GM18867 (cell line): Measurements from ENCODE around the gene ZMYM2.
"Not testable (repeated sequence)": the region's sequence is repeated elsewhere in the genome, so short reads cannot be mapped to it uniquely, and the experiment has no call there.

Experiments
- ATAC-seq: cut with Tn5 transposase; IDR thresholded peaks from one replicate; pipeline ENCODE4 v1.9.1; 2021; ENCODE audit warnings: mild to moderate bottlenecking, moderate library complexity; ENCODE audit not compliant: unreplicated experiment

ZMYM2 gene

DNA sequence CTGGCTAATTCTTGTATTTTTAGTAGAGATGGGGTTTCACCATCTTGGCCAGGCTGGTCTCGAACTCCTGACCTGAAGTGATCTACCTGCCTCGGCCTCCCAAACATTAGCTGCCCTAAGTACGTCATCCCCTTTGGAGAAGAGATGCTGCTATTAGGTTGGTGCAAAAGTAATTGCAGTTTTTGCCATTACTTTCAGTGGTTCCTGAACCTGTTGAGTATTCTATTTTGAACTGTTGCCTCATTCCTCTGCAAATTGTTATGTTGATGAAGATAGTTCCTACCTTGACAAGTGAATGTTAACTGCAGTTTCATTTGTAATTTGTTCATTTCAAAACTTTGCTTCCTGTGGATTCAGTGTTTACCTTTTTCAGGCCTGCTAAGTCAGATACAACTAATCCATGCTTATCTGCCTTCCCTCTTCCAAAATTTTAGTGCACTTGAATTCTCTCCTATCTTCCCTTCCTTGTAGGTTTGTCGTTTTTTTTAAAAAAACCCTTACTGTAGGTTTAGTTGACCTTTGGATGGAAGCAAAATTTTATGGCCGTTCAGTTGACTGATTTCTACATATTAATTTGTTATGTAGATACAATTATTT, 24.0 kb downstream of the ZMYM2 start:
- ATAC-seq: no peak

DNA sequence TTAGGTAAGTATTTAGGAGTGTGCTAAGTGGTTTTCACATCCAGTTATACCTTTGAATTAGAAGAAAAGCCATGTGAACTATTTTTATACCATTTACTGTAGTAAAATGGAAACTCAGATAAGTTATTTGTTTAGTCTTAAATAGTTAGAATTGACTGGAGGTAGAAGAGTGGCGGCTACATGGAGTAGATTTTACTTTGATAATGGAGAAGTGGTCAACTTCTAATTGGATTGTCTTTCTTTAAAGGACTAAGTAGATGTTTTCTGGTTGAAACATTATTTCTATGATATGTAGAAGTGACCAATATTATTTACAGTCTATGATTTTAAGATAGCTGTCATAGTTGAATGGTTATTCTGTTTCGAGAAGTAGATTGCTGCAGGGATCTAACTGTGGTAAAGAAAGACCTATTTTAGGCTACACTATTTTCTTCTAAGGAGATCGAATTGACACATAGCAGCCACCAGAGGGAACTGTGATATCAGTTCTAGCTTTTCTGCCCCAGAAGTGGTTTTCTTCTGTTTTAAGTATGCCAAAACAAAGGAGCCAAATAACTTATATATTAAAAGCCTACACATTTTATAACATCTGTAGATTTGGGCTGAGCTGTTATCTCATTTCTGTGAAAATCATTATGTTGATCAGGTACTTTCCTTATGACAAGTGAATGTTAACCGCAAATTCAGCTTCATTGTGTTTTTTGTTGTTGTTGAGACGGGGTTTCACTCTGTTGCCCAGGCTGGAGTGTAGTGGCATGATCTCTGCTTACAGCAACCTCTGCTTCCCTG, 26.1 kb downstream of the ZMYM2 start:
- peak; percentile 69 for ATAC-seq

DNA sequence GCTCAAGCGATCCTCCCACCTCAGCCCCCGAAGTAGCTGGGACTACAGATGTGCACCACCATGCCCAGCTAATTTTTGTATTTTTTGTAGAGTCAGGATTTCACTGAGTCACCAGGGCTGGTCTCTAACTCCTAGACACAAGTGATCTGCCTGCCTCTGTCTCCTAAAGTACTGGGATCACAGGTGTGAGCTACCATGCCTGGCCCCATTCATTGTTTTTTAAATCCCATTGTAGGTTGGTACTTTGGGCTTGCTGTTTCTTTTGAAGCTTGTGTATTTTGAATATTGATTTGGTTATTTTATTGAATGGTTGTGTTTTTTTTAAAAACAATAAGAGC, 26.7 kb downstream of the ZMYM2 start:
- no peak for ATAC-seq

DNA sequence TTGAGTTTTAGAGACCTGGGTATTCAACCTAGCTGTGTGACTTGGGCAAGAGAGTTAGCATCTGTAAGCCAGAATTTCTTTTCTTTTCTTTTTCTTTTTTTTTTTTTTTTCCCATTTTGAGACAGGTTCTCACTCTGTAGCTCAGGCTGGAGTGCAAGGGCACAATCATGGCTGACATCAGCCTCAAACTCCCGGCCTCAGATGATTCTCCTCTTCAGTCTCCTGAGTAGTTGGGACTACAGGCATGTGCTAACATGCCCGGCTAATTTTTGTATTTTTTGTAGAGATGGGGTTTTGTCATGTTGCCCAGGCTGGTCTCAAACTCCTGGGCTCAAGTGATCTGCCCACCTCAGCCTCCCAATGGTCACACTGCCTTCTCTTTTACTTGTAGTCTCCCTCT, 33.0 kb downstream of the ZMYM2 start:
- ATAC-seq: no peak

DNA sequence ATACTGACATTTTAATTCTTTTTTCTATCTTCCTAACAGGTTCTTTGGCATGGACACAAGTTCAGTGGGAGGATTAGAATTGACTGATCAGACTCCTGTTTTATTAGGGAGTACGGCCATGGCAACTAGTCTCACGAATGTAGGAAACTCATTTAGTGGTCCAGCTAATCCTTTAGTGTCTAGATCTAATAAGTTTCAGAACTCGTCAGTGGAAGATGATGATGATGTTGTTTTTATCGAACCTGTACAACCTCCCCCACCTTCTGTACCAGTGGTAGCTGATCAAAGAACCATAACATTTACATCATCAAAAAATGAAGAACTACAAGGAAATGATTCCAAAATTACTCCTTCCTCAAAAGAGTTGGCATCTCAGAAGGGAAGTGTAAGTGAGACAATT, 34.5 kb downstream of the ZMYM2 start:
- ATAC-seq: no peak

DNA sequence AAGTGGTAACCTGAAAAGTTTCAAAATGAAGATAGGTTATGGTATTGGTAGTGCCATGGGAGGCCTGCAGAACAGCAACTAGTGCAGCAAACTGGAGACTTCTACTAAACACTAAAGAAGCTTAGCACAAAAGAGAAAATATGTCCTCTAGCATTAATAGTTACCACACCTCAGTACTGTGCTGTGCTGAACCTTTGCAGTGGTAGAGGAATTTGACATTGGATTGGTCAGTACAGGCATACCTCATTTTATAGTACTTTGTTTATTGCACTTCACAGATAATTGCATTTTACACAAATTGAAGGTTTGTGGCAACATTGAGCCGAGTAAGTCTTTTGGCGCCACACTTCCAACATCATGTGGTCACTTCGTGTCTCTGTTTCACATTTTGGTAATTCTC, 40.4 kb downstream of the ZMYM2 start:
- ATAC-seq: no peak

DNA sequence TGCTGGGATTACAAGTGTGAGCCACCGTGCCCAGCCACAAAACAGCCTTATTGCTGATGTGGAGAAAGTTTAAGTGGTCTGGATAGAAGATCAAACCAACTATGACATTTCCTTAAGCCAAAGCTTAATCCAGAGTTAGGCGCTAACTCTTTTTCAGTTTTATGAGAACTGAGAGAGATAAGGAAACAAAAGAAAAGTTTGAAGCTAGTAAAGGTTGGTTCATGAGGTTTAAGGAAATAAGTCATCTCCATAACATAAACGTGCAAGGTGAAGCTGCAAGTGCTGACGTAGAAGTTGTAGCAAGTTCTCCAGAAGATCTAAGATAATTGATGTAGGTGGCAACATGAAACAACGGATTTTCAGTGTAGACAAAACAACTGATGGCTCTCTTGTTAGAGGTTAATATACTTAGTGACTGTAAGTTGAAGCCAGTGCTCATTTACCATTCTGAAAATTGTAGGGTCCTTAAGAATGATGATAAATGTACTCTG, 41.6 kb downstream of the ZMYM2 start:
- no peak for ATAC-seq

DNA sequence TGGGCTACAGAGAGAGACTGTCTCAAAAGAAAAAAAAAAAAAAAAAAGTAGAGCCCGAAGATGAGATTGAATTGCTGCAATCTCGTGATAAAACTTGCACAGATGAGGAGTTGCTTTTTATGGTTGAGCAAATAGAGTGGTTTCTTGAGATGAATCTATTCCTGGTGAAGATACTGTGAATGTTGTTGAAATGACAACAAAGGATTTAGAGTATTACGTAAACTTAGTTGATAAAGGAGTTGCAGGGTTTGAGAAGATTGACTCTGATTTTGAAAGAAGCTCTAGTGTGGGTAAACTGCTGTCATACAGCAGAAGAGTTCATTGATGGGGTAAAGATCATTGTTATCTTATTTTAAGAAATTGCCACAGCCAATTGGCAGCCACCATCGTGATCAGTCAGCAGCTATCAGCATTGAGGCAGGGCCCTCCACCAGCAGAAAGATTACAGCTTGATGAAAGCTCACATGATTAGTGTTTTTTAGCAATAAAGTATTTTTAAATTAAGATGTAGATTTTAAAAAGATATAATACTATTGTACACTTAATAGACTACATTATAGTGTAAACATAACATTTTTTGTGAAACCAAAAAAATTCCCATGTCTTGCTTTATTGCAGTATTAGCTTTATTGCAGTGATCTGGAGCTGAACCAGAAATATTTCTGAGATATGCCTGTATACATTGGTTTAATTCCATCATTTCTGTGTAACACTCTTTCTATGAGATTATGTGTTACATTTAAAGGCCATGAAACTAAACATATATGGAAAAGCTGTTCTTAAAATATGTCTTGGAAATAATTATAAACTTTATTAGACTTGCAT, 43.1 kb downstream of the ZMYM2 start:
- no peak for ATAC-seq

DNA sequence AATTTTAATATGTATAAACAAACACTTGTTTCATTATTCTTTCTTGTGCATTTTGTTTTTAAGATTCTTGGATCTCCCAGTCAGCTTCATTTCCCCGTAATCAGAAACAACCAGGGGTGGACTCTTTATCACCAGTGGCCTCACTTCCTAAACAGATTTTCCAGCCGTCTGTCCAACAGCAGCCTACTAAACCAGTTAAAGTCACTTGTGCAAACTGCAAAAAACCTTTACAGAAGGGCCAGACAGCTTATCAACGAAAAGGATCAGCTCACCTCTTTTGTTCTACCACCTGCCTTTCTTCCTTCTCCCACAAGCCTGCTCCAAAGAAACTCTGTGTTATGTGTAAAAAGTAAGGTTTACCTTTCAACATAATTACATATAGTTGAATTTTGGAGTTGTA, 44.3 kb downstream of the ZMYM2 start:
- ATAC-seq: no peak

DNA sequence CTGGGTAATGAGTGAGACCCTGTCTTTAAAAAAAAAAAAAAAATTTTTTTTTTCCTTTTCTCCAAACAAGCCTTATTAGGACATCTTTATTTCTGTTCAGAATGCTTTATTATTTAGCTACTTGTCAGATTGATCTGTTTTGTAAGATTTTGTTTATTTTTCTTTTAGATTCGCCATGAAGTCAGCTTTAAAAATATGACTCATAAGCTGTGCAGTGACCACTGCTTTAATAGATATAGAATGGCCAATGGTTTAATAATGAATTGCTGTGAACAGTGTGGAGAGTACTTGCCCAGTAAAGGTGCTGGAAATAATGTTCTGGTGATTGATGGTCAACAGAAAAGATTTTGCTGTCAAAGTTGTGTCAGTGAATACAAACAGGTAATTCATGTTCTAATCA, 47.7 kb downstream of the ZMYM2 start:
- ATAC-seq: no peak

DNA sequence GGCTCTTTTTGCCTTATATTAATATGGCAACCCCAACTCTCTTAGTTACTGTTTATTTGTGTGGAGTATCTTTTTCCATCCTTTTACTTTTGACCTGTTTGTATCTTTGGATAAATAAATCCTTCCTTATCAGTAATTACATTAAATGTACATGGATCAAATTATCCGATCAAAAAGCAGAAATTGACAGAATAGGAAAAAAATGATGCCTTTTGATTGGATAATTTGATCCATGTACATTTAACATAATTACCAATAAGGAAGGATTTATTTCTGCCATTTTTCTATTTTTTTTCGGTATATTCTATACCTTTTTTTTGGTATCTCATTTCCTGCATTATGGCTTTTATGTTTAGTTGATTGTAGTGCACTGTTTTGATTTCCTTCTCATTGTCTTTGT, 57.2 kb downstream of the ZMYM2 start:
- no peak for ATAC-seq

DNA sequence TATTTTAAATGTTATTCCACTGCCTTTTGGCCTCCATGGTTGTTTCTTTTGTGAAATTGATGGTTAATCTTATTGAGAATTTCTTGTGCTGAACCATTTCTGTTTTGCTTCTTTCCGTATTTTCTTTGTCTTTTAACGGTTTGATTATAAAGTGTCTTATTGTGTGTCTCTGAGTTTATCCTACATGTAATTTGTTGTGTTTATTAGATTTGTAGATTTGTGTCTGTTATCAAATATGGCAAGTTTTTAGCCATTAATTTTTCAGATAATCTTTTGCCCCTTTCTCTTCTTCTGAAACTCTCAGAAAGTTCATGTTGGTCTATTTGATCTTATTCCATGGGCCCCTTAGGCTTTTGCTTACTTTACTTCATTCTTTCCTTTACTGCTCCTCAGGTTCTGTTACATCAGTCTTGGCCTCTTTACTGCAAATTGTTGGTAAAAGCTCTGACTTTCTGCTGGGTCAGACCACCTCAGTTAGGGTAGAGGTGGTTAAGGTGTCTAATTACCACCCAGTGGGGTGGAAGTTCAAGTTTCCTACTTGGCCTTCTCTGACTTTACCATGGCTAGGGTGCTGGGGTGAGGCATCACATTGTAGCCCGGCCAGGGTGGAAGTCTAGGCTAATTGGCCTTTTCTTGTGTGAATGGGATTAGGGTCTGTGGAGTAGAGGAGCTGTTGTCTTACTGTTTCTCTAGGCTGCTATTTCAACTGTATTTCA, 58.3 kb downstream of the ZMYM2 start:
- ATAC-seq: no peak

DNA sequence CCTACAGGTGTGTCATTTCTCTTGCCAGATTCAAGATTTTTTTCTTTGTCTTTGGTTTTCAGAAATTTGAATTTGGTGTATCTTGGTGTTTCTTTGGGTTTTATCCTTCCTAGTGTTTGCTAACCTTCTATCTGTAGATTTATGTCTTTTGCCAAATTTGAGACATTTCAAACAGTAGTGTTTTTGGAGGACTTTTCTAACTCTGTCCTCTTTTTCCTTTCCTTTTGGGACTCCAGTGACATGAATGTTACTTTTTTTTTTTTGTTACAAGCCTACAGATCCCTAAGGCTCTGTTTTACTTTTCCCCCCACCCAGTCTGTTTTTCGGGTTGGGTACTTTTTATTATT, 58.8 kb downstream of the ZMYM2 start:
- no peak for ATAC-seq

DNA sequence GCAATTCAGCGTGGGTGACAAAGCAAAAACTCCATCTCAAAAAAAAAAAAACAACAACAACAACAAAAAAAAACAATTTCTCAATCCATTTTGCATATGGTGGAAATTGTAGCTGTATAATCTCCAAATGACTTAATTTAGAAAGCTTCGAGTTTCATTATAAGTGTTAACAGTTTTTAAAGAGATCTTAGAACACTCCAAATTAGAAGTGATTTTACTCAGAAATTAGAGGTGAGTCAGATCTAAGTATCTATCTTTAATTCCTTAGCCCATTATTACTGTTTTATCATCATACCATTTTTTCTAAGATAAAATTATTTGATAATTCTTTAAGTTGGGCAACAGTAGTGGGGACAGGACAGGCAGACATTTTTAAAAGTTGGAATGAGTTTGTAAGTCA, 60.5 kb downstream of the ZMYM2 start:
- ATAC-seq: no peak

DNA sequence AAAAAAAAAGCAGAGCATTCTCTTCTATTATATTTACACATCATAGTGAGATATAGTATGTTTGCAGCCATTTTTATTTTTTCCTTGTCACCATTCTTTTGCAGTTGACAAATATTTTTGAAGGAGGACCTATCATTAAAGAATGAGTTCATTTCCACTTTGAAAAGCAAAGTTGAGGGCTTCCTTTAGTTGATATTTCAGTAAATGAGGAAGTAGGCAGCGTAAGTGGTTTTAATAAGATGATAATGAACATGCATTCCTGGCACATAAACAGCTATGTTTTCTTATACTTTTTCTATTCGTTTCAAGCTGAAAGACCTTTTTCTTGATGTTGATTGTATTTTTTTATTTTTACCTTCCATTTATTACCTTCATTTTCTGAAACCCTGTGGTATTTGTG, 66.2 kb downstream of the ZMYM2 start:
- no peak for ATAC-seq

DNA sequence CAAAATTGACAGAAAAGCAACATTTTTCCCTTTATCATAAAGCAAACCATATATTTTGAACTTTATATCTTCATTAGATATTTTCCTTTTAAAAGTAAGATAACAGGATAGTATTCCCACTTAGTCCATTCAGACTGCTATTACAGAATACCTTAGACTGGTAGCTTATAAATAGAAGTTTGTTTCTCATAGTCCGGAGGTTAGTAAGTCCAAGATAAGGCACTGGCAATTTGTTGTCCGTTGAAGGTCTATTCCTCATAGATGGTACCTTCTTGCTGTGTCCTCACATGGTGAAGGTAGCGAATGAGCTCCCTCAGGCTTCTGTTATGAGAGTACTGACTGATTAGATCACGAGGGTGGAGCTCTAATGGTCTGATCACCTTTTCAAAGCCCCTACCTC, 70.4 kb downstream of the ZMYM2 start:
- ATAC-seq: no peak

DNA sequence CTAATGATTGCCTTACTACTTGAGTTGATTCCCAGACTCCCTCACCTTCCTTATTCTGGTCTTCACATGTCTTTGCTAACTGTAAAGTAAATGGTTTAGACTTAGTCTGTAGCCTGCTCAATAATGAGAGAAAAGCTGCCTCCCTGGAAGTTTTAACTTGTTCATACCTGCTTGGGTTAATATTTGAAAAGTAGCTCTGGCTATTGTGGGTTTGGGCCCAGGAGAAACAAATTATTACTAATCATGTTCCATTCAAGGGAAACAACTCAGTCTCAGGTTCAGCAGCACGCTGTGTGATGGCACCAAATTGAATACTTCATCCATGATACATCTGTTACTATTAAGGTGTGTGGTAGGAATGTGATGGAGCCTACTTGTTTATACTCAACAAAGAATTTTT, 75.0 kb downstream of the ZMYM2 start:
- no peak for ATAC-seq

DNA sequence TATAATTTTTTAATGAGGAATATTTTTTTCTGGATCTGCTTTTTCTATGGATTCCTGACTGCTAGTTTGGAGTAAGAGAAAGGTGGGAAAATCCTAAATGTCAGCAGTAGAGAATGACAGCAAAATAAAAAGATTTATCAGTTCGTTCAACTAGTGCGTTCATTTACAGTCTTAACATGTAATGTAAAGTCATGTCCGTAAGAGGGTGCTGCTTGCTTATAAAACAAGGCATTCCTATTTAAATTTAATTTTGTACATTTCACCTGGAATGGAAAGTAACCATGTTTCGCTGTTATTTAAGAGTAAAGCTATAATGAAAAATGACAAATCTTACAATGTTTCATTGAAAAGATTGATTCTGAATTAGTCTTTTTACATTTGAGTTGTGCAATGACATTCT, 76.6 kb downstream of the ZMYM2 start:
- ATAC-seq: no peak

DNA sequence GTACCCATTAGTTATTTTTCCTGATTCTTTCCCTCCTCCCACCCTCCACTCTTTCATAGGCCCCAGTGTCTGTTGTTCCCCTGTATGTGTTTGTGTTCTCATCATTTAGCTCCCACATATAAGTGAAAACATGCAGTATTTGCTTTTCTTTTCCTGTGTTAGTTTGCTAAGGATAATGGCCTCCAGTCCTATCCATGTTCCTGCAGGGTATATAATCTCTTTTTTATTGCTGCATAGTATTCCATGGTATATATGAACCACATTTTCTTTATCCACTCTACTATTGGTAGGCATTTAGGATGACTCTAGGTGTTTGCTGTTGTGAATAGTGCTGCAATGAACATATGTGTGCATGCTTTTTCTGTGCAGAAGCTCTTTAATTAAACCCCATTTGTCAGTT, 79.4 kb downstream of the ZMYM2 start:
- no peak for ATAC-seq

DNA sequence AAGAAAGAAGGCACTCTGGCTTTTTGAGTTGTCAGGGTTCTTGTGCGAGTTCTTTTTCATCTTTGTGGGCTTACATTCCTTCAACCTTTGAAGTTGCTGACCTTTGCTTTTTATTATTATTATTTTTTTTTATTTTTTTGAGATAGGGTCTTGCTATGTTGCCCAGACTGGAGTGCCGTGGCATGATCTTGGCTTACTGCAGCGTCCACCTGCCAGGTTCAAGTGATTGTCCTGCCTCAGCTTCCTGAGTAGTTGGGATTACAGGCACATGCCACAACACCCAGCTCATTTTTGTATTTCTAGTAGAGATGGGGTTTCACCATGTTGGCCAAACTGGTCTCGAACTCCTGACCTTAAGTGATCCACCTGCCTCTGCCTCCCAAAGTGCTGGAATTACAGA, 84.1 kb downstream of the ZMYM2 start:
- not testable (repeated sequence) for ATAC-seq

DNA sequence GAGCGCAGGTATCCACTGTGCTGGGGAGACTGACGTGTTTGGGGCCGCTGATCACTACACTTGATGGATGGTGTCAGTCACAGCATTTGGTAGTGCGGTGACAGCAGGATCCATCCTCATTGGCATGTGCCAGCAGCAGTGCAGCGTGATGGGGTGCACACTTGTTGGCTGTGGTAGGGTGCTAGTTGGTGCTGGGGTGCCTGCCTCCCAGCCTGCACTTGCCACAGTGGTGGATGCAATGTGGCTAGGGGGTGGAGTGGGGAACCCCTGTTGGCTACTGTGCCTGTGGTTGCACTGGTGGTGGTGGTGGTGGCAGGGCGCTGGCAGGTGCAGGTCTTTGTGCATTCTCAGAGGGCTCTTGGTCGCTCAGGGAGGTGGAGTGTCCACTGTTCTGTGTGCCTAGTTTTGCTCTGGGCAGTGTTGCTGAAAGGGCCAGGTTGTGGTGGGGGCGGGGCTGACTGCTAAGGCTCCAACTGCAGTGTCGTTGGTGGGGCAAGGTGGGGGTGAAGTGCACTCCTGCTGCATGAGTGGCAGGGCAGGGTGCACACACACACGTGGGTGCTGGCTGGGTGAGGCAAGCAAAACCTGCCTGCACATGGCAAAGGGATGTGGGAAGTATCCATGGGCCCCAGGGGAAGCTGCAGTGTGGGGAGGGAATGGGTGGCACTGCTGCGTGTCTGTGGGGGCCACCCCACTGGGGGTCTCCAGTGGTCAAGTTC, 84.8 kb downstream of the ZMYM2 start:
- no peak for ATAC-seq
